LNCaP clone FGC (cell line): ENCODE results near the gene MTX1.
"Not testable (repeated sequence)": the region's sequence is repeated elsewhere in the genome, so short reads cannot be mapped to it uniquely, and the experiment has no call there.

ENCODE experiments used
- DNase-seq: peaks from one replicate; pipeline ENCODE4 v3.0.0-alpha.2; 2011; ENCODE audit warnings: low read depth
- H3K4me3 ChIP-seq: 2 replicates; pipeline ENCODE4 v1.5.1; 2011; ENCODE audit warnings: mild to moderate bottlenecking, low read depth, low read length, control low read depth
- TF ChIP-seq, protein P1 (sequence below): IDR thresholded peaks from 2 replicates; pipeline ENCODE4 v1.5.1; 2012; ENCODE audit warnings: mild to moderate bottlenecking; ENCODE audit not compliant: control insufficient read depth, insufficient read depth; ENCODE audit errors: extremely low read depth

Gene MTX1, protein sequence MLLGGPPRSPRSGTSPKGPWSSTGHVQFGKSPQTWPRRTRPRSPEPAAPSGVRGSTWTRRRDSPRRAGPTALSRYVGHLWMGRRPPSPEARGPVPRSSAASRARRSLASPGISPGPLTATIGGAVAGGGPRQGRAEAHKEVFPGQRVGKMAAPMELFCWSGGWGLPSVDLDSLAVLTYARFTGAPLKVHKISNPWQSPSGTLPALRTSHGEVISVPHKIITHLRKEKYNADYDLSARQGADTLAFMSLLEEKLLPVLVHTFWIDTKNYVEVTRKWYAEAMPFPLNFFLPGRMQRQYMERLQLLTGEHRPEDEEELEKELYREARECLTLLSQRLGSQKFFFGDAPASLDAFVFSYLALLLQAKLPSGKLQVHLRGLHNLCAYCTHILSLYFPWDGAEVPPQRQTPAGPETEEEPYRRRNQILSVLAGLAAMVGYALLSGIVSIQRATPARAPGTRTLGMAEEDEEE

DNA sequence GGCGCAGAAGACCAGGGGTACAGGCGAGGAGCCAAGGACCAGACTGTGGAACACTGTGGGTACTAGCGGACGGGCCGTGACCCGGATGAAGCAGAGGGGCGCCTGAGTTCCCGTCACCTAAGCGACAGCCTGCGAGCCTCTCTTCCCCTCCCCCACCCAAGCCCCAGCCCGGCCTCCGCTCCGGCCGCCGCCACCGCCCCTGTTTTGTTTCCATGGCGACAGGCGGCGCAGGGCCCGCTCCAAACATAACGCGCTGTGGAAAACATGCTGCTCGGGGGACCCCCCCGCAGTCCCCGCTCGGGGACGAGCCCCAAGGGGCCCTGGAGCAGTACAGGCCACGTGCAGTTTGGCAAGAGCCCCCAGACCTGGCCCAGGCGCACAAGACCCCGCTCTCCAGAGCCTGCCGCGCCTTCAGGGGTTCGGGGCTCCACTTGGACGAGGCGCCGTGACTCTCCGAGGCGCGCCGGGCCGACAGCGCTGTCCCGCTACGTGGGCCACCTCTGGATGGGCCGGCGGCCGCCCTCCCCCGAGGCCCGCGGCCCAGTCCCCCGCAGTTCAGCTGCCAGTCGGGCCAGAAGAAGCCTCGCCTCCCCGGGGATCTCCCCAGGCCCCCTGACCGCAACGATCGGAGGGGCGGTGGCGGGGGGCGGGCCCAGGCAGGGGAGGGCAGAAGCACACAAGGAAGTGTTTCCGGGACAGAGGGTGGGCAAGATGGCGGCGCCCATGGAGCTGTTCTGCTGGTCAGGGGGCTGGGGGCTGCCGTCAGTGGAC, at the start of gene MTX1:
MTX1 (plus strand) TSS at position 155 of the 771 bp plus-strand sequence; CDS start at position 265, 110 bp downstream.
- TF ChIP-seq, protein P1, sequence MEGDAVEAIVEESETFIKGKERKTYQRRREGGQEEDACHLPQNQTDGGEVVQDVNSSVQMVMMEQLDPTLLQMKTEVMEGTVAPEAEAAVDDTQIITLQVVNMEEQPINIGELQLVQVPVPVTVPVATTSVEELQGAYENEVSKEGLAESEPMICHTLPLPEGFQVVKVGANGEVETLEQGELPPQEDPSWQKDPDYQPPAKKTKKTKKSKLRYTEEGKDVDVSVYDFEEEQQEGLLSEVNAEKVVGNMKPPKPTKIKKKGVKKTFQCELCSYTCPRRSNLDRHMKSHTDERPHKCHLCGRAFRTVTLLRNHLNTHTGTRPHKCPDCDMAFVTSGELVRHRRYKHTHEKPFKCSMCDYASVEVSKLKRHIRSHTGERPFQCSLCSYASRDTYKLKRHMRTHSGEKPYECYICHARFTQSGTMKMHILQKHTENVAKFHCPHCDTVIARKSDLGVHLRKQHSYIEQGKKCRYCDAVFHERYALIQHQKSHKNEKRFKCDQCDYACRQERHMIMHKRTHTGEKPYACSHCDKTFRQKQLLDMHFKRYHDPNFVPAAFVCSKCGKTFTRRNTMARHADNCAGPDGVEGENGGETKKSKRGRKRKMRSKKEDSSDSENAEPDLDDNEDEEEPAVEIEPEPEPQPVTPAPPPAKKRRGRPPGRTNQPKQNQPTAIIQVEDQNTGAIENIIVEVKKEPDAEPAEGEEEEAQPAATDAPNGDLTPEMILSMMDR: no peak
- DNase-seq: no peak
- H3K4me3 ChIP-seq: peak within 1 kb of the TSS; percentile 94

DNA sequence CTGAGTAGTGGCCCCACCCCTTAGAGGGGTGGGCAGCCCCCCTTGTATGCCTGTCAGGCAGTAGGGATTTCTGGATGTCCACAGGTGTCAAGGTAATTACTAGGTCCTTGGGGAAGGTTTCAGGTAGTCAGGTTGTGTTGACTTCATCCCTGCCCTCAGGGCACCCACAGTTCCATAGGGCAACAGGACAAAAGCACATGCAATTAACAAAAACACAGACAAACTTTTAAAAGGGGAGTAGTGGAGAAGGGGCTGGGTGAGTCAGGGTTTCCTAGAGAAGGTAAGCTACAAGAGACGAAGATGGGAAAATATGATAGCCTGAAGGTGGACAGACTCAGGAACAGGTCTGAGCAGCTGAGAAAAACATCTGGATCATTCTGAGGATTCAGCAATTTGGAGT, 49.5 kb upstream of the MTX1 start:
- no peak for DNase-seq
- TF ChIP-seq, protein P1: no peak
- H3K4me3 ChIP-seq: no peak overlapping the region

DNA sequence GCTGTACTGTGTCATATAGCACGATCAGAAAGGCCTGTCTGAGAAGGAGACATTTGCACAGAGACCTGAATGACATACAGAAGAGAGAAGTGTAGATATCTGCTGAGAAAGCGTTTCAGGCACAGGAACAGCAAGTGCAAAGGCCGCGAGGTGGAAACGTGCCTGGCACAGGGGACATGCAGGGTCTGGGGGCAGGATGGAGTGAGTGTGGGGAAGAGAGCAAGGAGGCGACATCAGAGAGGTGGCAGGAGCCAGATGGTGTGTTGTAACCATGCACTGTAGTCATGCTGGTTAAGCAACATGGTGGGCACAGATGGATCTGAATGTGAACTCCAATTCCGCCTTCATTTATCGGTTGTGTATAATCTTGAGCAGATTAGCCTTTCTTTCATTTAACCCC, 48.4 kb upstream of the MTX1 start:
- no peak overlapping the region for H3K4me3 ChIP-seq
- TF ChIP-seq, protein P1: no peak
- DNase-seq: no peak

DNA sequence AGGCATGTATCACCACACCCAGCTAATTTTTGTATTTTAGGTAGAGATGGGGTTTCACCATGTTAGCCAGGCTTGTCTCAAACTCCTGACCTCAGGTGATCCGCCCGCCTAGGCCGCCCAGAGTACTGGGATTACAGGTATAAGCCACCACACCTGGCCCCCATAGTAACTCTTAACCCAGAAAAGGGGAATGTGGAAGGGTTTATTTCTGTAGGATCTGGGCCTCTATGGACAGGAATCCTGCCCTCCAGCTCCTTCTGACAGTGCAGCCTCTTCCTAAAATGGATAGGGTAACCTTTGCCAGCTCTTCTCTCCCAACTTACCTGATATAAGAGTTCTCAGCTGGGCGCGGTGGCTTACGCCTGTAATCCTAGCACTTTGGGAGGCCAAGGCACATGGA, 45.9 kb upstream of the MTX1 start:
- H3K4me3 ChIP-seq, DNase-seq: not testable (repeated sequence)

DNA sequence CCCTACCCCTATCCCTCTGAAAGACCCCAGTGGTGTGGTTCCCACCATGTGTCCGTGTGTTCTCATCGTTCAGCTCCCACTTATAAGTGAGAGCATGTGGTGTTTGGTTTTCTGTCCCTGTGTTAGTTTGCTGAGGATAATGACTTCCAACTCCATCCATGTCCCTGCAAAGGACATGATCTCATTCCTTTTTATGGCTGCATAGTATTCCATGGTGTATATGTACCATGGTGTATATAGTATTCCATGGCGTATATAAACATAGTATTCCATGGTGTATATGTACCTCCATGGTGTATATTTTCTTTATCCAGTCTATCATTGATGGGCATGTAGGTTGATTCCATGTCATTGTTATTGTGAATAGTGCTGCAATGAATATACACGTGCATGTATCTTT, 44.7 kb upstream of the MTX1 start:
- not testable (repeated sequence) for DNase-seq

DNA sequence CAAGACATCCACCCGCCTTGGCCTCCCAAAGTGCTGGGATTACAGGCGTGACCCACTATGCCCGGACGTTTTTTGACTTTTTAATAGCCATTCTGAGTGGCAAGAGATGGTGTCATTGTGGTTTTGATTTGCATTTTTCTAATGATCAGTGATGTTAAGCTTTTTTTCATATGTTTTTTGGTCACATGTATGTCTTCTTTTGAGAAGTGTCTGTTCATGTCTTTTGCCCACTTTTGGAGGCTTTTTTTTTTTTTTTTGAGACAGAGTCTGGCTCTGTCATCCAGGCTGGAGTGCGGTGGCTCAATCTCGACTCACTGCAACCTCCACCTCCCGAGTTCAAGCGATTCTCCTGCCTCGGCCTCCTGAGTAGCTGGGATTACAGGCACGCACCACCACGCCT, 43.9 kb upstream of the MTX1 start:
- H3K4me3 ChIP-seq, DNase-seq: not testable (repeated sequence)

More for the DNA sequence above, 44.7 kb upstream of the MTX1 start:
- not testable (repeated sequence) for H3K4me3 ChIP-seq

DNA sequence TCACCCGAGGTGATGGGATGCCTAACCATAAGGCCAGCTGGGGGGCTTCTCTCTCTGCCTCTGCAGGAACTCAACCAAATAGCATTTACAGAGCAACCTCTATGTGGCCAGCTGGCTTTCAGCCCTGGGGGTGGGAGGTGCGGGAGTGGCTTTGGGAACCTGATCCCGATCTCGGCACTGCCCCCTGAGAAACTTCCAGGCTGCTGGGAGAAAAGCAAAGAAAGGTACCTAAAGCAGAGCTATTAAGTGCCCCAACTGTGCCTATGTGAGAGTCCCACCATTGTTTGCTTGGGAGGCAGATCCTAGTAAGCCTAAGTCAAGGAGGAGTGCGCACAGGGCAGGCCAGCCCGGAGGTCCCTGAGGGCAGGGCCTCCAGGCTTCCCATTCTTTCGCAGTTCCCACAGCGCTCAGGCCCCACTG, 42.4 kb upstream of the MTX1 start:
- DNase-seq: no peak
- no peak overlapping the region for H3K4me3 ChIP-seq

DNA sequence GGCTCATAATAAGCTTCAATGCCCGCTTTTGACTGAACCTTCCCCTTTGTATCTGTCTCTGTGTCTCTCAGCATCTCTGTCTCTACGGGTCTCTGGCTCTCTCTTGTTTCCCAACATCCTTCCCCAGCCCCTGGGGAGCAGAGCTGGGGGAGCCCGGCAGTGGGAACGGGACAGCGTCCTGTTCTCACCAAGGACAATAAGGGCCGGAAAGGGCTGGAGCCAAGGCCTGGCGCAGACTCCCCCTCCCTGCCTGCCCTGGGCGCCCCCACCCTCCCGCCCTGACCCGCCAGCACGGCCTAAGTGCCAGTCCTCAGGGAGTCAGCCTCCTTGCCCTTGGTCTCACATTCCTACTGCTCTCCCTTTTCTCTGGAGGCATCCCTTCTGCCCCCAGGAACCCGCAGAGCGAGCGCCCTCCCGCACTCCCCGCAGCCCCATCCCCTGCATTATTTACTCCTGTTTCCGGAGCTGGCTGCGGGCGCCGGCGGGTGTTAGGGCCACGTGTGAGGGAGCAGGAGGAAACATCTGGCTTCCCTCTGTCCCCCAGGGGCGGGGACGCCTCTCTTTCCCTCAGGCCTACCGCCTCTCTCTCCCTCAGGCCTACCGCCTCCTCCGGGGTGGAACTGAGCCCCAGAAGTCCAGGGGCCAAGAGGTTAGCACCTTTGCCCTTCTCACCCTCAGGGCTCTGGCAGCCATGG, 41.9 kb upstream of the MTX1 start:
- TF ChIP-seq, protein P1: no peak
- no peak for DNase-seq
- no peak overlapping the region for H3K4me3 ChIP-seq

More for the DNA sequence above, 42.4 kb upstream of the MTX1 start:
- TF ChIP-seq, protein P1: no peak
